Right lobe of liver (tissue), 4 donors: ENCODE data around the gene MYH10.

Source experiments
- POLR2A ChIP-seq: fragments of 450-650 bp; IDR thresholded peaks from one replicate; pipeline ENCODE4 v1.6.1; 2017; ENCODE audit warnings: antibody characterized with exemption, mild to moderate bottlenecking
- TF ChIP-seq, protein P1 (sequence below), 4 donors: fragments of 200-600 bp in 3 of 4; fragments of 450-650 bp in 1 of 4; IDR thresholded peaks; one replicate each; pipeline versions ENCODE4 v1.5.1 to v1.8.0; 2016 to 2022; ENCODE audit warnings: antibody characterized with exemption in 4 of 4, mild to moderate bottlenecking in 2 of 4
- donor health status: DM: no; HTN: no; CAD: no.
- donor health status: DM: no; HTN: no; CAD: no.
- donor health status: DM: no; HTN: yes; CAD: no.

DNA sequence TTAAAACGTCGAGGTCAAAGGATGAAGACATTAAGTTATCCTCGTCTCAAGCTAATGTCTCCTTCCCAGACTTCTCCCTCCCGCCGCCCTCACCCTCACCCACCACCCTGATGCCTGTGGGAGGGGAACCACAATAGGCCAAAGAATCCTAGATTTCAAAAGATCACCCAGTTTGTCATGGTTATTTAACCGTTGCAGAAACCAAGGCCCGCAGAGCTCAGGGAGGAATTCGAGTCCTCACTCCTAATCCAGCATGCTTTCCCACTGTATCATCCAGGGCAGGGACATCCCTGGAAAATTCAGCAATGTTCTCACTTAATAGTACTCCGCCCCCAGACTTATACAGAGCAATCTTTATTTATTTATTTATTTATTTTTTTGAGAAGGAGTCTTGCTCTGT lies 41.8 kb upstream of the MYH10 start:
- TF ChIP-seq, protein P1, sequence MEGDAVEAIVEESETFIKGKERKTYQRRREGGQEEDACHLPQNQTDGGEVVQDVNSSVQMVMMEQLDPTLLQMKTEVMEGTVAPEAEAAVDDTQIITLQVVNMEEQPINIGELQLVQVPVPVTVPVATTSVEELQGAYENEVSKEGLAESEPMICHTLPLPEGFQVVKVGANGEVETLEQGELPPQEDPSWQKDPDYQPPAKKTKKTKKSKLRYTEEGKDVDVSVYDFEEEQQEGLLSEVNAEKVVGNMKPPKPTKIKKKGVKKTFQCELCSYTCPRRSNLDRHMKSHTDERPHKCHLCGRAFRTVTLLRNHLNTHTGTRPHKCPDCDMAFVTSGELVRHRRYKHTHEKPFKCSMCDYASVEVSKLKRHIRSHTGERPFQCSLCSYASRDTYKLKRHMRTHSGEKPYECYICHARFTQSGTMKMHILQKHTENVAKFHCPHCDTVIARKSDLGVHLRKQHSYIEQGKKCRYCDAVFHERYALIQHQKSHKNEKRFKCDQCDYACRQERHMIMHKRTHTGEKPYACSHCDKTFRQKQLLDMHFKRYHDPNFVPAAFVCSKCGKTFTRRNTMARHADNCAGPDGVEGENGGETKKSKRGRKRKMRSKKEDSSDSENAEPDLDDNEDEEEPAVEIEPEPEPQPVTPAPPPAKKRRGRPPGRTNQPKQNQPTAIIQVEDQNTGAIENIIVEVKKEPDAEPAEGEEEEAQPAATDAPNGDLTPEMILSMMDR (IDR thresholded peaks at IDR 0.05): no peak
- no peak for TF ChIP-seq POLR2A
